Measurements from ENCODE around the gene TNFAIP2.

Gene TNFAIP2

GRCh38 chr14:103123634-103124500, 606 bp downstream of the TNFAIP2 start:
- DNase-seq, result no peak

GRCh38 chr14:103124501-103125001, 1.3 kb downstream of the TNFAIP2 start:
- no peak for DNase-seq

- no peak for DNase-seq
These were observed 2.1 kb downstream of the TNFAIP2 start for GRCh38 chr14:103125098-103126070.

GRCh38 chr14:103126088-103126872, 3.0 kb downstream of the TNFAIP2 start:
- DNase-seq, result no peak

- DNase-seq, result peak; percentile 24
These were observed 3.6 kb downstream of the TNFAIP2 start for GRCh38 chr14:103126873-103127304.

GRCh38 chr14:103127356-103127755, 4.1 kb downstream of the TNFAIP2 start:
- no peak for DNase-seq

- no peak for DNase-seq
These were observed 4.8 kb downstream of the TNFAIP2 start for GRCh38 chr14:103127861-103128598.

- DNase-seq, result no peak
These were observed 5.5 kb downstream of the TNFAIP2 start for GRCh38 chr14:103128631-103129300.

- DNase-seq, result no peak
These were observed 6.2 kb downstream of the TNFAIP2 start for GRCh38 chr14:103129301-103130016.

GRCh38 chr14:103130017-103130764, 6.9 kb downstream of the TNFAIP2 start:
- DNase-seq, result no peak

- DNase-seq, result no peak
These were observed 7.7 kb downstream of the TNFAIP2 start for GRCh38 chr14:103130965-103131364.

GRCh38 chr14:103131580-103131979, 8.3 kb downstream of the TNFAIP2 start:
- no peak for DNase-seq

- DNase-seq, result no peak
These were observed 9.3 kb downstream of the TNFAIP2 start for GRCh38 chr14:103132381-103133209.

- DNase-seq, result no peak
These were observed 10.2 kb downstream of the TNFAIP2 start for GRCh38 chr14:103133210-103134140.

- no peak for DNase-seq
These were observed 11.1 kb downstream of the TNFAIP2 start for GRCh38 chr14:103134405-103134804.

GRCh38 chr14:103134919-103135318, 11.7 kb downstream of the TNFAIP2 start:
- no peak for DNase-seq

Data from midbrain (tissue), 1 donor.